ENCODE data around the gene SGSM1.

Gene SGSM1

DNA sequence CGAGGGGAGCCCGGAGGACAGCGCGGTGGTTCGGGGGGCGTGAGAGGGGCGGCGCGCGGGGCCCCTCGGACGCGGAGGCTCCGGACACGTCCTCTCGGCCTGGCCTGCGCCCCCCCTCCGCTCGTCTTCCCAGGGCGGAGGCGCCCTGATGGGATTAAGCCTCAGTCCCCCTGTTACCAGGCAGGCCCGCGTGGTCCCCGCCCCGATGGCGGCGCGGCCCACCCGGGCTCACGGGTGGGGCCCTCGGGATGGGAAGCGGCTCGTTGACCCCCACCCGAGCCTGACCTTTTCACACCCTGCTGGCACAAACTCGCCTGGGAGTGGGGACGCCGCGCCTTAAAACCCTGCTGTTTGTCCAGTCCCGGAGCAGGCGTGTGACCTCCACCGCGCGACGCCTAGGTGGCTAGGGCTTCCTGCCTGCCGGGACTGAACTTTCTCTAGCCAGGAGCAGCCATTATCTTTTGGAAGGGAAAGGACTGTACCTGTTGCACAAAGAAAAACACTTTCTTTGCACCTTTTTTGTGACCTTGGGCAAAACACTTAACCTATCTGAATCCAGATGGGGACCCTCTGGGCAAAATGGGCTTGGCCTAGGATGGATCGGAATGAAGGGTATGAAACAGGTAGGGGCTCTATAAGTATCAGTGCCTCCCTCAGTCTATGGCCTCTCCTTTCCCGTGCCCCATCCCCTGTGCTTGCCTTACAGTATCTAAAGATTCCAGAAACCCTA is 147.5 kb downstream of the SGSM1 start:
- DNase-seq: no peak

DNA sequence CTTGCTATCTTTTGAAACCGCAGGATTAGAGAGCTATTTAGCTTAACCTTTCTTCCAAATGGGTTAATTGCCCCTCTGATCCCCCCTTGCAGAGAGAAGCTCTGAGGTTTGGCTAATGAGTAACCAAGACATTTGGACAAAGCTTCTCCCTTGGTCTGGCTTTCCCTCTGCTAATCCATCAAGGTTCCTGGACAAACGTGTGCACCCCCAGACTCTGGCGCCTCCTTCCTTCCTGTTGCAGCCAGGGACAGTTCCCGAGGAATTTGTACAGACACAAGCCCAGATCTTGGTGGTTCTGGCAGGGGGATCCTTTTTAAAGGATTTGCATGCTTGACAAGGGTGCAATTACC is 148.1 kb downstream of the SGSM1 start:
- no peak for DNase-seq

DNA sequence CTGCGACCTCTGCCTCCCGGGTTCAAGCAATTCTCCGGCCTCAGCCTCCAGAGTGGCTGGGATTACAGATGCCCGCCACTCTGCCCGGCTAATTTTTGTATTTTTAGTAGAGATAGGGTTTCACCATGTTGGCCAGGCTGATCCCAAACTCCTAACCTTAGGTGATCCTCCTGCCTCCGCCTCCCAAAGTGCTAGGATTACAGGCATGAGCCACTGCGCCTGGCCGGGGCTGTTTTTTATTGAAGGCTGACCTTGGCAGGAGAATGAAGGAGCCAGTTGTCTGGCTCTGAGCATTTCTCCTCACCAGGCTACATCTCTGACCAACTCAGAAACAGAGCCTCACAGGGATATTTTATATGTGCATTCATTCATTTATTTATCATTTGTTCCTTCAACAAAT is 148.8 kb downstream of the SGSM1 start:
- no peak for DNase-seq

- no peak for DNase-seq
Measured at GRCh38 chr22:24957043-24957442, 151.0 kb downstream of the SGSM1 start.

DNA sequence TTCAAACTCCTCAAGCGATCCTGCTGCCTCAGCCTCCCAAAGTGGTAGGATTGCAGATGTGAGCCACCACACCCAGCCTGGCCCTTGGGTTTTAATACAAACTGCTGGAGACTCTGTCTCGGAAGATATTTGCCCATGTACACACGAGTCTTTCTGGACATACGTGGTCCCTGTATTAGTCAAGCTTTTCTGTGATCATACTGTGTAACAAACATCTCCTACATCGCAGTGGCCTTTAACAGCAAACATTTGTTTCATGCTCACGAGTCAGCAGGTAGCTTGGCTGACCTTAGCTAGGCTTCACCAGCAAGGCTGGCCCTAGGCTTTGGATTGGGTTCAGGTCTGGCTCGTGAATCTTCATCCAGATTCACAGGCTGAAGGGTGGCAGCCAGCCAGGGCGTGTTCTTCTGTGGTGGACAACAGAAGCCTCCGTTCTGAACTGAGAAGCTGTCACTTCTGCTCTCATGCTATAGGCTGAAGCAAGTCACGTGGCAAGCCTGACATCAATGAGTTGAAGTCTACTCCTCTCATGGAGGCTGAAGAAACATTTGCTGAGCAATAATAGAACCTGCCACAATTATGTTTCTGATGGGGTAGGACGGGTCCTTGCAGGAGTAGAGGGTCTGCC is 155.3 kb downstream of the SGSM1 start:
- DNase-seq: no peak

GRCh38 chr22:24962094-24962493 is 156.1 kb downstream of the SGSM1 start:
- no peak for DNase-seq

DNA sequence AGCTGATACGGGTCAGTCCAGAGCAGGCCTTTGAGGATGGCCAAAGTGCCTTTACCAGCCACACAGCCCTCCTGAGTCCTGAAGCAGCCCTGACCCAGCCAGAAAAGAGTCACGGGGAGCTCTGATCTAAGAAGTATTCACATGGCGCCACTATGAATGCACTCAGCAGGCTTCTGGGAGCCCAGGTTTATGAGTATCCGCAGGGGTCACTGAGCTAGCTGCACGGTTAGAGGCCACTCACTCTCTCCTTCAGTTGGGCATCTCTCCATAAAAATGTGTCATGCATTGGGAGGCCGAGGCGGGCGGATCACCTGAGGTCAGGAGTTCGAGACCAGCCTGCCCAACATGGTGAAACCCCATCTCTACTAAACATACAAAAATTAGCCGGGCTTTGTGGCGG is 156.8 kb downstream of the SGSM1 start:
- no peak for DNase-seq

DNA sequence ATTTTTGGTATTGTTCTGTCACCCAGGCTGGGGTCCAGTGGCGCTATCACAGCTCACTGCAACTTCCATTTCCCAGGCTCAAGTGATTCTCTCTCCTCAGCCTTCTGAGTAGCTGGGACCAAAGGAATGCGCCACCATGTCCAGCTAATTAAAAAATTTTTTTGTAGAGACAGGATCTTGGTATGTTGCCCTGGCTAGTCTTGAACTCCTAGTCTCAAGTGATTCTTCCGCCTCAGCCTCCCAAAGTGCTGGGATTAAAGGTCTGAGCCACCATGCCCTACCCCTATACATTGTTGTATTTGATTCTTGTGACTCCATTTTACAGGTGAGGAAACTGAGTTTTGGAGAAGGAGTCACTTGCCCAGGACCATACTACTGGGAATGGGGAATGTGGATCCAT is 158.4 kb downstream of the SGSM1 start:
- DNase-seq: no peak

DNA sequence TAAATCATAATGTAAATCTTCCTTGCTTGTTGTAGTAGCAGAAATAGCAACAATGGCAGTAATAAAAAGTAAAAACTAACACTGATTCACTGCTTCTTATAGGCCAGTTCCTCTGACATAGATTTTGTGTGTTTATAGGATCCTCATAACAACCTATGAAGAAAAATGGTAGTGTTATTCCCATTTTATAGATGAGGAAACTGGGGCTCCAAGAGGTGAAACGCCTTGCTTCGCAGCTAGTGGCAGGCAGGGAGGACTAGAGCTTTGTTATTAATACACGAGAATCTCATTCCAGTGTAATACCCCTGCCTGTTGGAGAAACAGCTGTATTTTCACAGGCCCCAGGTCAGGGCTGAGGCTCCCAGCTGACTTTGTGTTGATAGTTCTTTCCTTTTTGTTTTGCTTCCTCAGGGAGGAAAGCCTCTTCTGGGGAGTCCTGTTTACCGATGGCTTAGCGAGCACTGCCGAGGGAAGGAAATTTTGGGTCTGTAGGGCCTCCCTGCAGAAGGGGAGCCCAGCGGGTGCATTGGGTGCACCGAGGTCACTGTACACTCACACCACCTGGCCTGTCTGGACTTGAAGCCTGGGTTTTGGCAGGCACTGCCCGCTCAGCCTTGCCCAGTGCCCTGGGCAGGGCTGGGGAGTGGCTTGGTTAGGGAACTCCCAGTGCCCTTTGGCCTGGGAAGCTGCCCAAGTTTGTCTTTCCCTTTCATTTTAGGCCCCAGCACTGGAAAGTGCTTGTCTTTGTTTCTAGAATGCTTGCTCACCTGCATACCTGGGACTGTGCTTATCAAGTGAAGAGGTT is 160.0 kb downstream of the SGSM1 start:
- DNase-seq: no peak

GRCh38 chr22:24968066-24968561 is 162.1 kb downstream of the SGSM1 start:
- no peak for DNase-seq

DNA sequence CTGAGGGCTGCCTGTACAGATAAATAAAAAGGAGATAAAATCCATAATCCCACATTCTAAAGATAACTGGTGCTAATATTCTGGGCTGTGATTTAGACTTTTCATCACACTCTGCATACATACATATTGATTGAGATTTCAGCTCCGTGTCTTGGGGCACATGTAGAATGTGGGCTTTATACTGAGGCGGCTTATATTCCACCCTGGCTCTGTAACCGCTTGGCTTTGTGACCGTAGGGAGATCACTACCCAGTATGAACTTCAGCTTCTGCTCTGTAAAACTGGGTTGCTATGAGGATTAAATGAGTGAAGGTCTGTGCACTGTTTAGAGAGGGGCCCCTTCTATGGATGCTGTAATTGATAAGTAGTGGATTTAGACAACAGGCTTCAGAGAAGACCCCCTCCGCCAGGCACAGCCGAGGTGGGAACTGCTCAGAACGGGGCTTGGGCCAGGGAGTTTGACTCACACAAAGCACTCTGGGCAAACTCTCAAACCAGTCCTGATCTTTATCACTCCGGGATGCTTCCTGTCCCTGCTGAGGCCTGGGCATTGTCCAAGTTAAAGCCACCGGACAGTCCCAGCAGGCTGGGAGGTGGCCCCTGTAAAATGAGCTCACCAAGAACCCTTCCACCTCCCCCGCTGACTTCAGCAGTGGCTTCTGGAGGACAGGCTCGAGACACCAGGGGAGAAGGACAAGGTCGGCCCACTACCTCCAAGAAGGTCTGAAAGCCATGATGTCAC is 163.7 kb downstream of the SGSM1 start:
- no peak for DNase-seq

GRCh38 chr22:24972369-24972768 is 166.4 kb downstream of the SGSM1 start:
- no peak for DNase-seq

- no peak for DNase-seq
Measured at GRCh38 chr22:24973872-24974271, 167.9 kb downstream of the SGSM1 start.

DNA sequence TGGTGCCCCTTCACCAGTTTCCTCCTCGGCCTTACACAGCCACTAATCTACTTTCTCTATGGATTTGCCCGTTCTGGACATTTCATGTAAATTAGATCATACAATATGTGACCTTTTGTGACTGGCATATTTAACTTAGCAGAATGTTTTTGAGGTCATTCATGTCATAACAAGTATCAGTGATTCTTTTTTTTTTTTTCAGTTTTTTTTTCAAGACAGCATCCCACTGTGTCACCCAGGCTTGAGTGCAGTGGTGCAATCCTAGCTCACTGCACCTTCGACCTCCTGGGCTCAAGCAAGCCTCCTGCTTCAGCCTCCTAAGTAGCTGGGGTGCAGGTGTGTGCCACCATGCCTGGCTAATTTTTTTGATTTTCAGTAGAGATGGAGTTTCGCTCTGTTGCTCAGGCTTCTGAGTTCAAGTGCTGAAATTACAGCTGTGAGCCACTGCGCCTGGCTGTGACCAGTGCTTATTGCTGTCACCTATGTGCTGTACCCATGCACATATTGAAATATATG is 169.2 kb downstream of the SGSM1 start:
- DNase-seq: no peak

DNA sequence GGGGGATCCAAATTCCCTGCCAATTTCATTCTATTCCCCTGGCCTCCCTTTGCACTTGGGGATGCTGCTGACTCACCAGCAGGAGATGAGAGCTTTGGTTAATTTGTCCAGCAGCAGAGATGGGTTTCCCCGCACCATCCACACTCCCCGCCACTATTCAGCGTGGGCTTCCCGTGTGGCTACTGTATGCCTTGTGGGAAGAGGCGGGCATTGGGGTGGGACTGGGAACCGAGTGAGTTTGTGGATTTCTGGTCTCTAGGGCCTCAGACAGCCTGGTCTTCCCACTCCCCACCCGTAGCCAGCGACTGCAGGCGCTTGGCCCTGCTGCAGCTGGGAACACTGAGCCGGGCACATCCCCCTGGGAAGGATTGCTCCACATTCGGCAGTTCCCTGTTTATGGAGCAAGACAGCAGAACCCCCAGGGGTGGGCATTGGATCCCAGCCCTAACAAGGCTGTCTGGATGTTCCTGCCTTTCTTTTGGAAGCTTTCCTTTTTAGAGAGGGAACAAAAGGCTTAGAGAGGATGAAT is 169.9 kb downstream of the SGSM1 start:
- DNase-seq: no peak

DNA sequence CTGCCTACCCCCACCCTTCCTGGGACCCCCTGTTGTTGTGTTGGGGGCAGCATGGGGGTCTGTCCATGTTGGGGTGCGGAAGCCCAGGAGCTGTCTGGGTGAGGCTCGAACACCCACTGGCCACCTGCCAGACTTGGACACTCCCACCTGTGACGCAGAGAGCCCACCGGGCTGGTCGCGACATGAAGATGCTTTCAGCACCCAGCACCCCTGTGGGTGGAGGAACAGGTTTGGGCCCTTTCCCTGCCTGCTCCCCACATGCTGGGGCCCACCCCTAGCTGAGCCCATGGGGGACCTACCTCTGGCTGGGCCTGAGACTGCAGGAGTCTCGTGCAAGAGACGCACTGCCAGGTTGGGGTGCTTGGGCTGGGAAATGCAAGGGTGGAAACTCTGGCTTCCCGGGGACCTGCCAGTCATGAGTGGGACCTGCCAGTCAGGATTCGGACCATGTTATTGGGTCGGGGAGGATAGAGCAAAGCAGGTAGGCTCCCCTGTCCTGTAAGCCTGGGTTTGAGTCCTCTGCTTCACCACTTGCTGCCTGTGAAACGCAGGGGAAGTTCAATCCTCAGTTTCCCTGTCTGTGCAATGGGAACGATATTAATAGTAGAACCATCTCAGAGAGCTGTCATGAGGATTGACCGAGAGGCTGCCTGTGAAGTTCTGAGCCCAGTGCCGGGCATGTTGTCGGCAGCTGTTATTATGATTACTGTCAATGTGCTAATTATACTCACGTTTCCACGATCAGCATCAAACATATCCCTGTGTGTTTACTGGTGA is 170.6 kb downstream of the SGSM1 start:
- no peak for DNase-seq
